Naive thymus-derived CD4-positive, alpha-beta T cell (primary cell): ENCODE measurements around the gene MUC6. TPM values are rescaled to one million over a fixed set of nuclear protein-coding genes. Genes with fewer than 3 reads are reported as not detected.

Source experiments
- ATAC-seq: fragments of 150-1000 bp; cut with Tn5 transposase; 2 replicates; pipeline ENCODE4 v1.10.0; 2021; ENCODE audit warnings: mild to moderate bottlenecking, moderate library complexity
- CTCF ChIA-PET: fragments of 350-600 bp; sonication (Branson Sonifier 250); formaldehyde crosslinking; loops from one replicate; lab custom pipeline; 2021; ENCODE audit warnings: antibody characterized with exemption; lab: Charles Lee
- POLR2A ChIA-PET: fragments of 350-600 bp; sonication (Branson Sonifier 250); formaldehyde crosslinking; loops from one replicate; lab custom pipeline; 2021; ENCODE audit warnings: antibody characterized with exemption, inconsistent platforms; lab: Charles Lee
- DNase-seq, 9 donors: peaks; one replicate each; pipeline versions ENCODE4 v3.0.0 to v3.0.0-alpha.2; 2020 to 2022; ENCODE audit warnings: mixed read lengths in 1 of 9
- H3K27ac ChIP-seq: one replicate; pipeline ENCODE4 v1.7.0; 2013; ENCODE audit warnings: mild to moderate bottlenecking, low read depth, low read length, moderate library complexity
- H3K27me3 ChIP-seq, 2 donors: one replicate each; pipeline ENCODE4 v1.7.0; 2013; ENCODE audit warnings: low read length in 2 of 2, mild to moderate bottlenecking in 2 of 2, moderate library complexity in 2 of 2; ENCODE audit not compliant: control insufficient read depth in 2 of 2, insufficient read depth in 2 of 2
- H3K36me3 ChIP-seq, 3 experiments: 1 replicate in 2 of 3; 2 replicates in 1 of 3; pipeline ENCODE4 v1.7.0; 2013; ENCODE audit warnings: low read length in 3 of 3, mild to moderate bottlenecking in 3 of 3, moderate library complexity in 1 of 3; ENCODE audit not compliant: insufficient read depth in 3 of 3, control insufficient read depth in 2 of 3
- H3K4me1 ChIP-seq, 2 donors: one replicate each; pipeline ENCODE4 v1.7.0; 2013; ENCODE audit warnings: low read length in 2 of 2, mild to moderate bottlenecking in 2 of 2, moderate library complexity in 1 of 2; ENCODE audit not compliant: control insufficient read depth in 2 of 2, insufficient read depth in 2 of 2
- H3K4me3 ChIP-seq: 2 replicates; pipeline ENCODE4 v1.7.0; 2013; ENCODE audit warnings: mild to moderate bottlenecking, low read length
- H3K9me3 ChIP-seq, 3 experiments: 1 replicate in 2 of 3; 2 replicates in 1 of 3; pipeline ENCODE4 v1.7.0; 2013; ENCODE audit warnings: low read length in 3 of 3; ENCODE audit not compliant: control insufficient read depth in 2 of 3
- H3K27ac Mint-ChIP-seq, 9 donors: one replicate each; pipeline ENCODE4 v1.8.0; 2020 to 2022; ENCODE audit warnings: mixed read lengths in 9 of 9, mild to moderate bottlenecking in 8 of 9, moderate library complexity in 5 of 9, inconsistent platforms in 2 of 9
- H3K27me3 Mint-ChIP-seq, 5 donors: one replicate each; pipeline ENCODE4 v1.8.0; 2021 to 2022; ENCODE audit warnings: mixed read lengths in 5 of 5, mild to moderate bottlenecking in 1 of 5
- H3K36me3 Mint-ChIP-seq, 5 donors: one replicate each; pipeline ENCODE4 v1.8.0; 2020 to 2022; ENCODE audit warnings: mixed read lengths in 5 of 5, mild to moderate bottlenecking in 3 of 5, inconsistent platforms in 1 of 5
- H3K4me1 Mint-ChIP-seq, 7 donors: one replicate each; pipeline ENCODE4 v1.8.0; 2020 to 2022; ENCODE audit warnings: mixed read lengths in 7 of 7, mild to moderate bottlenecking in 3 of 7, inconsistent platforms in 1 of 7
- H3K4me3 Mint-ChIP-seq, 10 donors: one replicate each; pipeline ENCODE4 v1.8.0; 2020 to 2022; ENCODE audit warnings: mild to moderate bottlenecking in 10 of 10, mixed read lengths in 10 of 10, moderate library complexity in 6 of 10, inconsistent platforms in 2 of 10
- H3K9me3 Mint-ChIP-seq, 11 donors: one replicate each; pipeline ENCODE4 v1.8.0; 2020 to 2022; ENCODE audit warnings: mixed read lengths in 11 of 11, mild to moderate bottlenecking in 4 of 11, inconsistent platforms in 1 of 11, moderate library complexity in 1 of 11
- intact Hi-C, 2 donors: fragments of 100-400 bp; cut with micrococcal nuclease; formaldehyde crosslinking; loops; one replicate each; pipeline ENCODE4 v1.15.1; 2023
- polyA plus RNA-seq, 2 donors: library from polyadenylated mRNA; unstranded; fragments of 300-500 nt; fragmentation: Illumina TruSeq; gene quantifications; one replicate each; pipeline ENCODE4 v1.2.3, GENCODE V29; 2021
- total RNA-seq, 6 experiments: library from RNA in 5 of 6; stranded (reverse) in 5 of 6; gene quantifications; 1 replicate in 5 of 6; 2 replicates in 1 of 6; pipeline ENCODE4 v1.2.3 and lab custom pipeline; 2021 to 2026

The MUC6 gene
- total and polyA plus RNA-seq, 7 experiments from 2014 or later, result not detected

- Mint-ChIP-seq H3K27ac (no peak overlapping the region), H3K9me3 (no peaks in the 10 kb centered on the region), H3K36me3 (no peaks in the 10 kb centered on the region), H3K4me1 (peaks cover 0 to 2% (median 0%) of the 10 kb centered on the region in 7 donors), H3K27me3 (peaks cover 0 to 5% (median under 1%) of the 10 kb centered on the region in 5 donors), H3K4me3 (no peak overlapping the region)
- ChIA-PET POLR2A (no interaction called here), CTCF (no interaction called here)
- ATAC-seq (no peak), DNase-seq (no peak)
- Histone ChIP-seq H3K27ac (no peak overlapping the region), H3K36me3 (no peaks in the 10 kb centered on the region), H3K27me3 (no peaks in the 10 kb centered on the region), H3K4me3 (no peak overlapping the region), H3K9me3 (no peaks in the 10 kb centered on the region), H3K4me1 (no peaks in the 10 kb centered on the region)
- intact Hi-C loops, result no loop called here
Observed at GRCh38 chr11:1041149-1041467, 4.6 kb upstream of the MUC6 start.

DNA sequence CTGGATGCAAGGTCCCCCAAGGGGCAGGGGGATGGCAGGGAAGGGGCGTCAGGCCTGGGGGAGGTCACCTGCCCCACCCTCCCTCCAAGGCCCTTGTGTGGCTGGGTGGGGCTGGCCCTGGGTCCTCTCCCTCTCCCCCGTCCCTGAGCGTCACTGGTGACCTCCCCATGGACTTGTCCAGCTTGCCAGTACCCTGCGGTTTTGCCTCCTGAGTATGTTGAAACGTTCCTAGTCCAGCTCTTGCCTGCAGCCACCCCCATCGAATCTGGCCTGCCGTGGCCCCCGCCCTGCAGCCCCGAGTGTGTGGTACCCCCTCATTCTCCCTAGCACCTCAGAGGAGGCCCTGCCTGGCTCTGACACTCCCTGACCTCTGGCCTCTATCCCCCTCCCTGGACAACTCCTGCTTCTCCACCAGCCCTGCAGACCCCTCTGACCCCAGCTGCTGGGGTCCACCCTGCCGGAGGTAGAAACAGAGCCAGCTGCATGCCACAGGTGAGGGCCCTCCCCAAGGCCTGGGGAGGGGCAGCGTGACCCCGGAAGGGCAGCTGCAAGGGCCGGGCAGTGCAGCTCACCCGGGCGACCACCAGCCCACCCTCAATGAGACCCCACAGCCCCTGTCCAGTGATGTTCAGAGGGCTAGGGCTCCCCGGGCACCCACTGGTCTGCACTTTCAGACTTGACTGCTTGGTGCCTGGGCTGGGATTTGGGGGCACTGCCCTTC is 4.1 kb upstream of the MUC6 start:
- Histone ChIP-seq H3K4me1 (no peaks in the 10 kb centered on the region), H3K4me3 (no peak overlapping the region), H3K27me3 (no peaks in the 10 kb centered on the region), H3K27ac (no peak overlapping the region), H3K36me3 (no peaks in the 10 kb centered on the region), H3K9me3 (no peaks in the 10 kb centered on the region)
- no peaks in the 10 kb centered on the region for H3K36me3 Mint-ChIP-seq
- no peaks in the 10 kb centered on the region for H3K9me3 Mint-ChIP-seq
- no peak overlapping the region for H3K27ac Mint-ChIP-seq
- DNase-seq, result no peak
- intact Hi-C loops, result no loop called here
- ChIA-PET CTCF (interaction anchor here (0.6 kb wide), 1 partner anchor 546 kb away, joined by 4 read pairs; no protein-coding TSS in a partner anchor), POLR2A (no interaction called here)
- H3K4me1 Mint-ChIP-seq, result peaks cover 0 to 2% (median 0%) of the 10 kb centered on the region in 7 donors
- no peak overlapping the region for H3K4me3 Mint-ChIP-seq
- H3K27me3 Mint-ChIP-seq, result peaks cover 0 to 5% (median 0%) of the 10 kb centered on the region in 5 donors
- ATAC-seq, result no peak

- H3K4me3 Mint-ChIP-seq, result no peak overlapping the region
- POLR2A ChIA-PET, result no interaction called here
- peak in 1 of 9 donors; percentile 5 for DNase-seq
Observed at GRCh38 chr11:1039481-1040427, 3.2 kb upstream of the MUC6 start.

DNA sequence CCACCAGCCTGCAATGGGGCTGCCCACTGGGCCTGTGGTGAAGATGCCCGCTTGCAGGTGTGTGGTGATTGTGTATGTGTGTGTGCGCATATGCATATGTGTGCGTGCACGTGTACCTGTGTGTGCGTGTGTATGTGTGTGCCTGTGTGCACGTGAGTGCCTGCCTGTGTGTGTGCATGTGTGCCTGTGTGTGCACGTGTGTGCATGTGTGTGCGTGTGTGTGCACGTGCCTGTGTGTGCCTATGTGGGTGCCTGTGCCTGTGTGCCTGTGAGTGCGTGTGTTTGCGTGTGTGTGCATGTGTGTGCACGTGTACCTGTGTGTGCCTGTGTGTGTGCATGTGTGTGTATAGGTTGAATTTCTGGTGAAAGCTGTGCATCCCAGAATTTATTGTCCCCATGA is 2.4 kb upstream of the MUC6 start:
- Histone ChIP-seq H3K27me3 (no peaks in the 10 kb centered on the region), H3K4me1 (no peaks in the 10 kb centered on the region), H3K36me3 (no peaks in the 10 kb centered on the region), H3K4me3 (no peak overlapping the region), H3K27ac (no peak overlapping the region), H3K9me3 (no peaks in the 10 kb centered on the region)
- H3K4me3 Mint-ChIP-seq, result no peak overlapping the region
- DNase-seq, result peak in 1 of 9 donors; percentile 5
- H3K27me3 Mint-ChIP-seq, result peaks cover 0 to 4% (median 0%) of the 10 kb centered on the region in 5 donors
- peaks cover 0 to 2% (median 0%) of the 10 kb centered on the region in 7 donors for H3K4me1 Mint-ChIP-seq
- H3K36me3 Mint-ChIP-seq, result no peaks in the 10 kb centered on the region
- no peaks in the 10 kb centered on the region for H3K9me3 Mint-ChIP-seq
- POLR2A ChIA-PET, result no interaction called here
- CTCF ChIA-PET, result no interaction called here
- intact Hi-C loops, result no loop called here
- ATAC-seq, result no peak
- no peak overlapping the region for H3K27ac Mint-ChIP-seq

More at GRCh38 chr11:1039481-1040427, 3.2 kb upstream of the MUC6 start:
- Histone ChIP-seq H3K4me1 (no peaks in the 10 kb centered on the region), H3K4me3 (no peak overlapping the region), H3K27ac (no peak overlapping the region), H3K27me3 (no peaks in the 10 kb centered on the region), H3K36me3 (no peaks in the 10 kb centered on the region), H3K9me3 (no peaks in the 10 kb centered on the region)
- ATAC-seq, result no peak
- Mint-ChIP-seq H3K36me3 (no peaks in the 10 kb centered on the region), H3K9me3 (no peaks in the 10 kb centered on the region), H3K27ac (no peak overlapping the region), H3K27me3 (peaks cover 0 to 4% (median 0%) of the 10 kb centered on the region in 5 donors), H3K4me1 (peaks cover 0 to 2% (median 0%) of the 10 kb centered on the region in 7 donors)
- intact Hi-C loops, result no loop called here
- CTCF ChIA-PET, result interaction anchor here (0.6 kb wide), 1 partner anchor 545 kb away, joined by 4 read pairs; no protein-coding TSS in a partner anchor

GRCh38 chr11:1038361-1038760 is 1.8 kb upstream of the MUC6 start:
- DNase-seq, result peak in 1 of 9 donors; percentile 5
- peaks cover 0 to 2% (median 0%) of the 10 kb centered on the region in 7 donors for H3K4me1 Mint-ChIP-seq
- CTCF ChIA-PET, result no interaction called here
- POLR2A ChIA-PET, result no interaction called here
- no peak overlapping the region for H3K27ac ChIP-seq
- H3K4me1 ChIP-seq, result no peaks in the 10 kb centered on the region
- no peaks in the 10 kb centered on the region for H3K36me3 ChIP-seq
- no peaks in the 10 kb centered on the region for H3K9me3 ChIP-seq
- H3K36me3 Mint-ChIP-seq, result no peaks in the 10 kb centered on the region
- intact Hi-C loops, result no loop called here
- H3K27me3 ChIP-seq, result no peaks in the 10 kb centered on the region
- no peaks in the 10 kb centered on the region for H3K9me3 Mint-ChIP-seq
- peaks cover 0 to 4% (median 0%) of the 10 kb centered on the region in 5 donors for H3K27me3 Mint-ChIP-seq
- ATAC-seq, result no peak
- no peak overlapping the region for H3K4me3 ChIP-seq
- H3K27ac Mint-ChIP-seq, result no peak overlapping the region
- H3K4me3 Mint-ChIP-seq, result no peak overlapping the region

GRCh38 chr11:1037506-1038055 is 1.1 kb upstream of the MUC6 start:
- Histone ChIP-seq H3K27me3 (no peaks in the 10 kb centered on the region), H3K9me3 (no peaks in the 10 kb centered on the region), H3K36me3 (no peaks in the 10 kb centered on the region), H3K27ac (no peak overlapping the region), H3K4me1 (no peaks in the 10 kb centered on the region), H3K4me3 (no peak overlapping the region)
- DNase-seq (peak in 1 of 9 donors; percentile 3), ATAC-seq (no peak)
- H3K27ac Mint-ChIP-seq, result no peak overlapping the region
- peaks cover 0 to 4% (median 0%) of the 10 kb centered on the region in 5 donors for H3K27me3 Mint-ChIP-seq
- intact Hi-C loops, result no loop called here
- ChIA-PET CTCF (no interaction called here), POLR2A (no interaction called here)
- H3K9me3 Mint-ChIP-seq, result peaks cover 0 to under 1% (median 0%) of the 10 kb centered on the region in 11 donors
- peaks cover 0 to 2% (median 0%) of the 10 kb centered on the region in 7 donors for H3K4me1 Mint-ChIP-seq
- H3K36me3 Mint-ChIP-seq, result no peaks in the 10 kb centered on the region
- H3K4me3 Mint-ChIP-seq, result no peak overlapping the region
